NT2/D1 (cell line): ENCODE data around the gene TBC1D2.

ENCODE experiments used
- DNase-seq: peaks from one replicate; pipeline ENCODE4 v3.0.0-alpha.2; 2011; ENCODE audit warnings: low read depth, low spot score
- H3K27me3 ChIP-seq: 2 replicates; pipeline ENCODE4 v1.6.0; 2011; ENCODE audit warnings: mild to moderate bottlenecking; ENCODE audit not compliant: insufficient read length, insufficient read depth
- H3K36me3 ChIP-seq: 2 replicates; pipeline ENCODE4 v1.6.1; 2011; ENCODE audit warnings: mild to moderate bottlenecking, low read length, mixed read lengths; ENCODE audit not compliant: insufficient read depth, insufficient read length
- H3K4me1 ChIP-seq: 2 replicates; pipeline ENCODE4 v1.5.1; 2011; ENCODE audit not compliant: insufficient read depth, insufficient read length
- H3K4me3 ChIP-seq: 2 replicates; pipeline ENCODE4 v1.5.1; 2011; ENCODE audit warnings: low read depth; ENCODE audit not compliant: insufficient read length
- H3K9ac ChIP-seq: 2 replicates; pipeline ENCODE4 v1.6.0; 2011; ENCODE audit warnings: low read depth; ENCODE audit not compliant: insufficient read length
- H3K9me3 ChIP-seq: 2 replicates; pipeline ENCODE4 v1.5.1; 2011; ENCODE audit warnings: mild to moderate bottlenecking, low read length; ENCODE audit not compliant: insufficient read depth
- SUZ12 ChIP-seq: IDR thresholded peaks from 2 replicates; pipeline ENCODE4 v1.6.1; 2011; ENCODE audit not compliant: insufficient read length, insufficient read depth; ENCODE audit errors: extremely low read depth
- YY1 ChIP-seq: IDR thresholded peaks from 2 replicates; pipeline ENCODE4 v1.6.1; 2011; ENCODE audit not compliant: insufficient read length, insufficient read depth
- ZNF274 ChIP-seq: IDR thresholded peaks from 2 replicates; pipeline ENCODE4 v1.6.1; 2011; ENCODE audit warnings: mild to moderate bottlenecking, low read depth, low read length

TBC1D2 gene

DNA sequence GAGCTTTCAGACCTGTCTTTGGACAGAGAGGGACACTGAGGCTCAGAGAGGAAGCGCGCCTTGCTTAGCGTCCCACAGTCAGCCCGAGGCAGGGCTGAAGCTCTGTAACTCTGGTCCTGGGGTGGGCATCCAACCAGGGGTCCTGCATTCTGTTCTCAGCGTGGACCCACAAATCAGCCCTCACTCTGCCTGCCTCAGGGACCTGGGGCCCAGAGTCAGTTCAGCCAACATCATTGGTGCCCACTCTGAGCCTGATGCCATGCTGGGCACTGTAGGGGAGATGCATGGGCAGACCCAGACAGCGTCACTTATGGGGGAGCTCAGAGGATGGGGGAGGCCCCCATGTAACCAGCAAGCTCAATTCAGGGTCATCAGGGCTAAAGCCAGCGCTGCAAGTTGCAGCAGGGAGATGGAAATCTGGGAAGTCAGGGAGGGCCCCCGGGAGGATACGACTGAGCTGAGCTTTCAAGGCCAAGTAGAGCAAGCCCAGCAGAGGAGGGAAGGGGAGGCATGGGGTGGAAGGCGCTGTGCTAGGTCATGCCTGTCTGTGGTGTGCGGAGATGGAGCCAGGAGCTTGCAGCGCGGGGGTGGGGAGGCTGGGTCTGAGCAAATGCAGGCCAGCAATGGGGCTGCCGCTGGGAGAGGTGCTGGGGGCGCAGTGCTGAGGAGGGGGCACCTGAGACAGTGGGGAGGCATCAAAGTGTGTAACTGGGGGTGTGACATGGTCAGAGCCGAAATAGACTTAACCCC is 84.1 kb downstream of the TBC1D2 start:
- peaks cover 4% of the 10 kb centered on the region for H3K36me3 ChIP-seq
- H3K27me3 ChIP-seq: no peaks in the 10 kb centered on the region
- no peaks in the 10 kb centered on the region for H3K9me3 ChIP-seq
- H3K4me3 ChIP-seq: no peak overlapping the region
- TF ChIP-seq SUZ12: no peak
- peak overlapping the region; percentile 25 for H3K9ac ChIP-seq
- no peak for DNase-seq
- peaks cover 28% of the 10 kb centered on the region for H3K4me1 ChIP-seq

DNA sequence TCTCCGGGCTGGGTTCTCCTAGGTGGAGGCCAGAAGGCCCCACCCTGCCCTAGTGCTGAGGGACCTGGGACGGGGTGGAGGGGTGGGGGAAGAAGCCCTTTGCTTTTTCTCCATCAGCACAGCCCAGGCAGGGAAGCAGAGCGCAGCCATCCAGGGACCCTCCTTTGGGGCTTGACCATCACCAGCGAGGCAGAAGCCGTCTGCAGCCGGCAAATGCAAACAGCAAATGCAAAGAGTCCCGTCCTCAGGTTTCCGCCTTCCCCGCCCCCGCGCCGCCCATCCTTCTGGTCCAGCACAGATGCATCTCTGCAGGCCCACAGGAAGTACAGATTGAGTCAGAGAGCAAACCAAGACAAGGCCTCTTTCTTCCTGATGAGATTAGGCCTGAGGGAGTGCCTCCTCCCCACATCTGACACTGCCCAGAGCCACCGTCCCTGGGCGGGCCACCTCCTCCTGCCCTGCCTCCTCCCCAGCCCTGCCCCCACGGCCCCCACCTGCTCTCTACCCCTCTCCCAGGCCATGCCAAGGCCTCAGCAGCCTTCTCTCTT is 86.4 kb downstream of the TBC1D2 start:
- DNase-seq: peak; percentile 46
- Histone ChIP-seq H3K9me3 (no peaks in the 10 kb centered on the region), H3K36me3 (peaks cover 9% of the 10 kb centered on the region), H3K4me1 (peaks cover 22% of the 10 kb centered on the region), H3K27me3 (no peaks in the 10 kb centered on the region), H3K4me3 (no peak overlapping the region), H3K9ac (peak overlapping the region; percentile 29)
- TF ChIP-seq YY1: no peak
- no peak for TF ChIP-seq SUZ12
- TF ChIP-seq ZNF274: no peak

DNA sequence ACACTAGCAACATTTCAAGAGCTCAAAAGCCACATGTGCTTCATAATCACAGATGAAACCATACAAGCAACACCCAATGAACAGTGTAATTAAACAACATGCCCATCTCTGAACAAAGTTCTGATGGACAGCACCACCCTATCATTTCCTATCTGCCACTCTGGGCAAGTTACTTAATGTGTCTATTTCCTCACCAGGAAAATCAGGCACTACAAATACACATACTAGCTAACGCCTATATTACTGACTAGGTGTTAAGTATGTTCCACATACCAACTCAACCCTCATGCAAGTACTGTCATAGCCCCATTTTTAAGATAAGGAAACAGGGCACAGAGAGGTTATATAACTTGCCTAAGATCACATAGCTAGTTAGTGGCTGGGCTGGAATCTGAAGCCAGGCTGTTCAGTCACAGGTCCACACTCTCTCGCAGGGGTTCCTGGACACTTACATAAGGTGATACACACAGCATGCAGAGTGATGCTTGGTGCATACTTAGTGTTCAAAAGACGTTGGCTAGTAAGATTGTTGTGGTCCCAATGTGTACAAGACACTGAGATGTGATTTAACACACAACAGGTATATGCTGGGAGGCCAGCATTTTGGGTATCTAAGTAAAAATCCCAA is 87.2 kb downstream of the TBC1D2 start:
- DNase-seq: no peak
- Histone ChIP-seq H3K27me3 (no peaks in the 10 kb centered on the region), H3K9me3 (no peaks in the 10 kb centered on the region), H3K4me3 (no peak overlapping the region), H3K4me1 (peaks cover 18% of the 10 kb centered on the region), H3K36me3 (peaks cover 5% of the 10 kb centered on the region), H3K9ac (no peak overlapping the region)
- no peak for TF ChIP-seq SUZ12
- no peak for TF ChIP-seq YY1

DNA sequence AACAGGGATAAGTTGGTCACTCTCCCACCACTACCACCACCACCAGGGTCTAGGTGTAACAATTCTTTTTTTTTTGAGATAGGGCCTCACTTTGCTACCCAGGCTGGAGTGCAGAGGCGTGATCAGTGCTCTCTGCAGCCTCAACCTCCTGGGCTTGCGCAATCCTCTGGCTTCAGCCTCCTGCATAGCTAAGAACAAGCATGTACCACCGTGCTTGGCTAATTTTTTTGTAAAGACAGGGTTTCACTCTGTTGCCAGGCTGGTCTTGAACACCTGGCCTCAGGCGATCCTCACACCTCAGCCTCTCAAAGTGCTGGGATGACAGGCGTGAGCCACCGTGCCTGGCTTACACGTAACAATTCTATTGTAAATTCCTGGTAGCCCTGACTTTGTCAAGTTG is 90.5 kb downstream of the TBC1D2 start:
- TF ChIP-seq SUZ12 (no peak), ZNF274 (no peak), YY1 (no peak)
- peak overlapping the region; percentile 26 for H3K9ac ChIP-seq
- DNase-seq: no peak
- H3K27me3 ChIP-seq: no peaks in the 10 kb centered on the region
- H3K9me3 ChIP-seq: no peaks in the 10 kb centered on the region
- no peak overlapping the region for H3K4me3 ChIP-seq
- no peaks in the 10 kb centered on the region for H3K4me1 ChIP-seq
- H3K36me3 ChIP-seq: peaks cover 5% of the 10 kb centered on the region

DNA sequence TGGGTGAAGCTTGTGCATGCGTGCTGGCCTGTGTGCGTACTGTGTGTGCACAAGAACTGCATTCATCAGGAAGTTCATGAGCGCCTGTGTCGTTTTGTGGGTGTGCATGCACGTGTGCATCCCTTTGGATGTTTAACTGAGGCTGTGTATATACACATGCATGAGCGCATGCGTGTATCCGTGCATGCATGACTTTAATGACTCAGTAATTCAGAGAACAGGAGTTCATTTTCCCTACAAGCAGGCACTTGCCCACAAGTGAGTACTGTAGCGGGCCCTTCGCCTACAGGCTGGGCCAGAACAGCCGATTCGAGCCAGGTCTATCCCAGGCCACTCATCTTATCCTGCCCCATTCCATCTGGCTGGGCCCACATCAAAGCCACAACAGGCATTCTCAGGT is 92.8 kb downstream of the TBC1D2 start:
- Histone ChIP-seq H3K4me1 (no peaks in the 10 kb centered on the region), H3K27me3 (no peaks in the 10 kb centered on the region), H3K36me3 (peaks cover 5% of the 10 kb centered on the region), H3K4me3 (no peak overlapping the region), H3K9ac (no peak overlapping the region), H3K9me3 (no peaks in the 10 kb centered on the region)
- no peak for DNase-seq
- TF ChIP-seq ZNF274 (no peak), YY1 (no peak), SUZ12 (no peak)

DNA sequence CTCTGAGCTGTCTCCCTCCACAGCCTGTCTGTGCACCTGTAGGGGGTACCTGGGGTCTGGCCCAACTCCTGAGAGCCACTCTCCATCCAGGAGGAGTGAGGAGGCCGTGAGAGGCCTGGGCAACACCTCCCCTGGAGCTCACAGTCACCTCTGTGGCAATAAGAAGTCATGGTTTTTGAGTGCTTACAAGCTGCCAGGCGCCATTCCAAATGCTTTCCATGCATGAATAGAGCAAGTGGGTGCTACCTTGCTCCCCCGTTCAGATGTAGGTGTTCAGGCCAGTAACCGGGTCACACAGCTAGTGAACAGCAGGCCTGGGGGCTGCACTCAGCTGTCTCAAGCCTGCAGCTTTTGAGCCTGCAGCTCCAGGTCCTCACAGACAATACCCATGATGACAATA is 93.6 kb downstream of the TBC1D2 start:
- TF ChIP-seq SUZ12 (no peak), ZNF274 (no peak), YY1 (no peak)
- Histone ChIP-seq H3K9me3 (no peaks in the 10 kb centered on the region), H3K4me1 (no peaks in the 10 kb centered on the region), H3K36me3 (peaks cover 13% of the 10 kb centered on the region), H3K4me3 (no peak overlapping the region), H3K9ac (no peak overlapping the region), H3K27me3 (no peaks in the 10 kb centered on the region)
- no peak for DNase-seq

DNA sequence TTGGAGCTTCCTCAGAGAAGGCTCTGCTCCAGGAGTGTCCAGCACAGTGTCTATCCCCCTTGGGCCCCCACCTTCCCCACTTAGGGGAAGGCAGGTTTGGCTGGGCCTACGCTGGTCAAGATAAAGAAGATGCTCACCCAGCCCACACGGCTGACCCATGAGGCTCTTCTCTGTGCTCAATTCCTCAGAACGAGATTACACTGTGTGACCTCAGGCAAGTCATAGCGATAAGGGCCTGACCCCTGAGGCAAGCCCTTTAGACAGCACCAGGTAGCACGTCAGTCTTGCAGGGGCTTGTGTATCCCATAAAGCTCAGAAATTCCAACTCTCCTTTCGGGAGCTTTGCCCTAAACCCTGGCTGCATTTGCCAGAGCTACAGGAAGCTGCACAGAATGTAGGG is 95.7 kb downstream of the TBC1D2 start:
- H3K4me1 ChIP-seq: no peaks in the 10 kb centered on the region

More for the DNA sequence above, 95.7 kb downstream of the TBC1D2 start:
- no peaks in the 10 kb centered on the region for H3K27me3 ChIP-seq
- no peaks in the 10 kb centered on the region for H3K9me3 ChIP-seq
- H3K36me3 ChIP-seq: peaks cover 20% of the 10 kb centered on the region
- H3K9ac ChIP-seq: no peak overlapping the region
- TF ChIP-seq ZNF274 (no peak), YY1 (no peak), SUZ12 (no peak)
- no peak for DNase-seq
- no peak overlapping the region for H3K4me3 ChIP-seq
